ENCODE results near the gene LIX1.

LIX1 gene

GRCh38 chr5:97073420-97073819 lies 69.0 kb downstream of the LIX1 start:
- DNase-seq: no peak

DNA sequence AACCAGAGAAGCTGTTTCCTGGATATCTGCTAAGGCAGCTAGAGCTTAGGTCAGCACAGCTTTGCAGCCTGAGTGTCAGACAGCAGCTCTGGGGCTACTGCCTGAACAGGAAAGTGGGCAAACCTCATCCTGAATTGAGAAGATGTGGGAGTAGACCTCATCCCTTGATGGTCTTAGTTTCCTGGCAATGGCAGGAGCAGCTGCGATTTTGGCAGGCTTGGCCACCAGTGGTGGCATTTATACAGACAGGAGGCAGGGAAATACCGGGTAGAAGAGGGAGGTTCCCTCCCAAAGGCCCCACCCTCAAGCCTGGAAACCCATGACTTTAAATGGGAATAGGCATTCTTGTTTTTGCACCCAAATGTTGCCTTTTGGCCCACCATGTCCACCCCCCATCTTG lies 69.7 kb downstream of the LIX1 start:
- DNase-seq: no peak

- DNase-seq: no peak
Observed at GRCh38 chr5:97071993-97072392, 70.4 kb downstream of the LIX1 start.

- DNase-seq: no peak
Observed at GRCh38 chr5:97071101-97071500, 71.3 kb downstream of the LIX1 start.

DNA sequence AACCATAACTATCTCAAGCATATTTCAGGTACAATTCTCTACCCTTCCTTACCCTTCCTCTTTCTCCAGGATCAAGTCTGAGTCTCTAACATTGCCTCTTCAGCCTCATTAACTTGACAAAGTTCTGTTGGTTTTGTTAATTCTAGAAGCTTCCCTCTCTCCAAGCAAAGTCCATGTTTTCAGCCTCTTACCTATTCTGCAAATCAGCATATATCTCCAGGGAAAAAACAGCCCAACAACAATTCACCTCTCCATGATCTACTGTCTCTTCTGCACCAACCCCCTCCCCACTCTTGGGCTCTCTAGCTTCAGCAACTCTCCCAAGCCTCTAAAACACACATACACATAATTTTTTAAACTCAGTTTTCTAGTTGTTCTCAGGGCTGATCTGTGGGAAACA lies 72.2 kb downstream of the LIX1 start:
- no peak for DNase-seq

- no peak for DNase-seq
Observed at GRCh38 chr5:97067296-97067850, 75.0 kb downstream of the LIX1 start.

DNA sequence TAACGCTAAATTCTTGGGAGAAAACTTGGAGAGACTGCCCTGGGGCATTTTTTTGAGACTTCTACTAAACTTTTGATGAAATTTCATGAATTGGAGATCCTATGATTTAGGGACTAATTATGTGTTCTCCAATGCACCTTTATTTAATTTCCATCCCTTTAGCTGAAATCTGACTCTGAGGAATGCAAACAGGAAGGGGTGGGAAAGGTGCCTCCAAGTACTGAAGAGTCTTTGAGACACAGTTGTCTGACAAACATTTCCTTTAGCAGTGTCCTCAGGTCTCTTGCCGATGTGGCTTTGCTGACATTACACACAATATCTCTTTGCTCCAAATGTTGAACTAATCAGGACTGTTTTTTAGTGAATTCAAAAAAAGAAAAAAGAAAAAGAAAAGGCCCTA lies 76.9 kb downstream of the LIX1 start:
- no peak for DNase-seq

- DNase-seq: no peak
Observed at GRCh38 chr5:97063251-97063650, 79.2 kb downstream of the LIX1 start.

DNA sequence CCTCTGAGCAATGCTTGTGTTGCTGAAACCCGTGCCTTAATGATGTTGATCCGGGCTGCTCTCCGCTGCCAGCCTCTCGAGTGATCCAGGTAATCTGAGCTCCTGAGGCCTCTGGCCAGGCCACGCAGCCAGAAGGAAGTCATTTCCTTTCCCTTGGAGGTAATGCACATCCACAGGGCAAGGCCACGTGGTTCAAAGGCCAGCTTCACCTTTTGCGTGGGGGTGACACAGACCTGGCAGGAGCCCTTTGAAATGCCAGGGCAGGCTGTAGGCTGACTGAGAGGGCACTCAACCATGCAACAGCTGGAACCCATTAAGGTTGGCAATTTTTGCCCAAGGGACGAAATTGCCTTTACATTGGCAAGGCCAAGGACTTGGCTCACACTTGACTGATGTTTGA lies 80.4 kb downstream of the LIX1 start:
- no peak for DNase-seq

GRCh38 chr5:97056263-97056662 lies 86.1 kb downstream of the LIX1 start:
- no peak for DNase-seq

- DNase-seq: no peak
Observed at GRCh38 chr5:97049175-97049574, 93.2 kb downstream of the LIX1 start.

GRCh38 chr5:97047076-97047475 lies 95.3 kb downstream of the LIX1 start:
- no peak for DNase-seq

DNA sequence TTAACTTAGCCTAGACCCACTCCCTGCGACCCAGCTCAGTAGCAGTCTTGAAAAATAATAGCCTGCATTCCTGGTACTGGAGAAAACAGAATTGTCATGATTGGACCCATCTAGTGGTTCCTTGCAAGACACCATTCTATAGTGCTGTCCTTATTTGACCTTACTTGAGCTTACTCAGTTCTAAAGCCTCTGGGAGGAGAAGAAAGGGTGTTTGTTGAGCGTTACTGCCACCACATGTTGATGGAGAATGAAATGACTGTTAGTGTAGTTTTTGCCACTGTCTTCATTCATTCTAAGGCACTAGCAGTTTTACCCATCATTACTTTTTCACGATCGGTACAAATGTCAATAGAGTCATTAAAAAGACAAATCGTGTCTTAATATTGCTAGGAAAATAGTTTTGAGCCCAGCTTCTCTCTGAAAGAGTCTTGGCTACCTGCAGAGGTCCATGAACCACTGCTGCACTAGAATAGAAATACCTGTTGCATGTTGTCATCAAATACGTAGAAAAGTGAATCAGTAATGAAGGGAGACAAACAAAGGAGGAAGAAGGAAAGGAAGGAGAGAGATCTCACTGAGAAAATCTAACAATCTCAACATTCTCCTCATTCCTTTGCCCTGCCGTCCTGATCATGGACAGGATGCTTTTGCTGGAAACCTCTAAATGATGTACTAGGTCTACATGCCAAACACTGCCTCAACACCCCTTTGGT lies 96.0 kb downstream of the LIX1 start:
- no peak for DNase-seq

- DNase-seq: no peak
Observed at GRCh38 chr5:97044052-97044451, 98.4 kb downstream of the LIX1 start.

- DNase-seq: no peak
Observed at GRCh38 chr5:97043511-97043910, 98.9 kb downstream of the LIX1 start.

- DNase-seq: no peak
Observed at GRCh38 chr5:97042996-97043395, 99.4 kb downstream of the LIX1 start.
